ENCODE measurements around the gene SH3GL3.
A peak's percentile ranks its signal among the peaks of the same experiment; 100 is the strongest.

The SH3GL3 gene

DNA sequence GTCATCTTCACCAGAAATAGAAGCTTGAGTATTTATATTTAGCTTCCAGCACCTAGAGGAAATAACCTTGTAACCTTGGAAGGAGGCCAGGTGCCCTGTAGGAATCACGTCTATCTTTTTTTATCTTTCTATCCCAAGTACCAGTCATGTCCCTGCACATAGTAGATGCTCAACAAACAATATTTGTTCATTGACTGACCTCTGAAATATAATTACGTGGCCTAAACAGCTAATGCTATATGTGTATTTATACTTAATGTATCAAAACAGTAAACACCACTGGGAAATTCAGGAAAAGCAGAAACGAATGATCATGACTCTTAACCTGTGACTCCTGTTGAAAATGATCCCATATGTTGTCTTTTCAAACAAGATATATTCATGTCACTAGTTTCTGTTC, 108.9 kb downstream of the SH3GL3 start:
- Histone ChIP-seq H3K9ac (ENCODE audit: low read length) (no peak overlapping the region), H3K9me3 (ENCODE audit: insufficient read depth, low read depth, low read length) (no peaks in the 10 kb centered on the region), H3K4me2 (ENCODE audit: low read length) (no peak overlapping the region), H2BK120ac (ENCODE audit: insufficient read depth, low read length, poor library complexity) (no peak overlapping the region), H3K27me3 (ENCODE audit: insufficient read depth, low read length) (no peaks in the 10 kb centered on the region), H3K27ac (ENCODE audit: low read depth, low read length) (no peak overlapping the region), H2AK5ac (ENCODE audit: low read length) (no peak overlapping the region), H3K4me1 (ENCODE audit: control insufficient read depth in 1 of 2, insufficient read depth in 2 of 2, low read length in 2 of 2) (no peaks in the 10 kb centered on the region), H3K79me2 (ENCODE audit: control insufficient read depth, insufficient read depth, low read length, poor library complexity) (peaks cover 1% of the 10 kb centered on the region), H3K23ac (ENCODE audit: low read length) (no peak overlapping the region), H3K36me3 (ENCODE audit: control insufficient read depth in 1 of 2, insufficient read depth in 2 of 2, low read length in 2 of 2) (no peaks in the 10 kb centered on the region), H2BK5ac (ENCODE audit: low read depth, low read length, poor library complexity) (no peak overlapping the region), H2AFZ (ENCODE audit: insufficient read depth, low read length, poor library complexity) (no peak overlapping the region), H3K14ac (ENCODE audit: low read length) (no peak overlapping the region), H3K79me1 (ENCODE audit: low read length) (no peaks in the 10 kb centered on the region), H4K12ac (ENCODE audit: low read depth, low read length) (no peak overlapping the region), H4K91ac (ENCODE audit: low read depth, low read length) (no peak overlapping the region), H4K8ac (ENCODE audit: low read depth, low read length) (no peak overlapping the region), H2BK12ac (ENCODE audit: low read length) (no peak overlapping the region), H3K4ac (ENCODE audit: low read depth, low read length) (no peak overlapping the region), H3K4me3 (ENCODE audit: low read depth, low read length) (no peak overlapping the region), H3K18ac (ENCODE audit: low read length) (no peak overlapping the region)
- WGBS (ENCODE audit: extremely low coverage, insufficient coverage, insufficient read length) = no CpG with 5 or more reads among the region's 3 CpGs
- no peak for DNase-seq

GRCh38 chr15:83556754-83557153, 109.6 kb downstream of the SH3GL3 start:
- Histone ChIP-seq H4K91ac (ENCODE audit: low read depth, low read length) (no peak overlapping the region), H3K4me2 (ENCODE audit: low read length) (no peak overlapping the region), H2AFZ (ENCODE audit: insufficient read depth, low read length, poor library complexity) (no peak overlapping the region), H3K79me1 (ENCODE audit: low read length) (no peaks in the 10 kb centered on the region), H3K79me2 (ENCODE audit: control insufficient read depth, insufficient read depth, low read length, poor library complexity) (peaks cover 1% of the 10 kb centered on the region), H2BK120ac (ENCODE audit: insufficient read depth, low read length, poor library complexity) (no peak overlapping the region), H3K27ac (ENCODE audit: low read depth, low read length) (no peak overlapping the region), H3K9ac (ENCODE audit: low read length) (no peak overlapping the region), H3K36me3 (ENCODE audit: control insufficient read depth in 1 of 2, insufficient read depth in 2 of 2, low read length in 2 of 2) (no peaks in the 10 kb centered on the region), H2AK5ac (ENCODE audit: low read length) (no peak overlapping the region), H3K18ac (ENCODE audit: low read length) (no peak overlapping the region), H4K8ac (ENCODE audit: low read depth, low read length) (no peak overlapping the region), H3K4ac (ENCODE audit: low read depth, low read length) (no peak overlapping the region), H3K14ac (ENCODE audit: low read length) (no peak overlapping the region), H3K23ac (ENCODE audit: low read length) (no peak overlapping the region), H2BK5ac (ENCODE audit: low read depth, low read length, poor library complexity) (no peak overlapping the region), H4K12ac (ENCODE audit: low read depth, low read length) (no peak overlapping the region), H3K27me3 (ENCODE audit: insufficient read depth, low read length) (no peaks in the 10 kb centered on the region), H2BK12ac (ENCODE audit: low read length) (no peak overlapping the region), H3K4me1 (ENCODE audit: control insufficient read depth in 1 of 2, insufficient read depth in 2 of 2, low read length in 2 of 2) (no peaks in the 10 kb centered on the region), H3K4me3 (ENCODE audit: low read depth, low read length) (no peak overlapping the region), H3K9me3 (ENCODE audit: insufficient read depth, low read depth, low read length) (no peaks in the 10 kb centered on the region)
- WGBS (ENCODE audit: extremely low coverage, insufficient coverage, insufficient read length) = no CpG with 5 or more reads among the region's 7 CpGs
- DNase-seq = no peak

- Histone ChIP-seq H3K4me1 (ENCODE audit: control insufficient read depth in 1 of 2, insufficient read depth in 2 of 2, low read length in 2 of 2) (no peaks in the 10 kb centered on the region), H3K14ac (ENCODE audit: low read length) (no peak overlapping the region), H3K4me3 (ENCODE audit: low read depth, low read length) (no peak overlapping the region), H2AK5ac (ENCODE audit: low read length) (no peak overlapping the region), H4K91ac (ENCODE audit: low read depth, low read length) (no peak overlapping the region), H2AFZ (ENCODE audit: insufficient read depth, low read length, poor library complexity) (no peak overlapping the region), H3K4me2 (ENCODE audit: low read length) (no peak overlapping the region), H3K27ac (ENCODE audit: low read depth, low read length) (no peak overlapping the region), H2BK12ac (ENCODE audit: low read length) (no peak overlapping the region), H4K8ac (ENCODE audit: low read depth, low read length) (no peak overlapping the region), H3K23ac (ENCODE audit: low read length) (no peak overlapping the region), H3K9ac (ENCODE audit: low read length) (no peak overlapping the region), H3K18ac (ENCODE audit: low read length) (no peak overlapping the region), H3K79me2 (ENCODE audit: control insufficient read depth, insufficient read depth, low read length, poor library complexity) (peaks cover 1% of the 10 kb centered on the region), H3K9me3 (ENCODE audit: insufficient read depth, low read depth, low read length) (no peaks in the 10 kb centered on the region), H3K27me3 (ENCODE audit: insufficient read depth, low read length) (no peaks in the 10 kb centered on the region), H3K36me3 (ENCODE audit: control insufficient read depth in 1 of 2, insufficient read depth in 2 of 2, low read length in 2 of 2) (no peaks in the 10 kb centered on the region), H2BK5ac (ENCODE audit: low read depth, low read length, poor library complexity) (no peak overlapping the region), H3K79me1 (ENCODE audit: low read length) (no peaks in the 10 kb centered on the region), H4K12ac (ENCODE audit: low read depth, low read length) (no peak overlapping the region), H3K4ac (ENCODE audit: low read depth, low read length) (no peak overlapping the region), H2BK120ac (ENCODE audit: insufficient read depth, low read length, poor library complexity) (no peak overlapping the region)
- no CpG with 5 or more reads among the region's 5 CpGs for WGBS (ENCODE audit: extremely low coverage, insufficient coverage, insufficient read length)
- no peak for DNase-seq
Measured at GRCh38 chr15:83558146-83558545, 111.0 kb downstream of the SH3GL3 start.

DNA sequence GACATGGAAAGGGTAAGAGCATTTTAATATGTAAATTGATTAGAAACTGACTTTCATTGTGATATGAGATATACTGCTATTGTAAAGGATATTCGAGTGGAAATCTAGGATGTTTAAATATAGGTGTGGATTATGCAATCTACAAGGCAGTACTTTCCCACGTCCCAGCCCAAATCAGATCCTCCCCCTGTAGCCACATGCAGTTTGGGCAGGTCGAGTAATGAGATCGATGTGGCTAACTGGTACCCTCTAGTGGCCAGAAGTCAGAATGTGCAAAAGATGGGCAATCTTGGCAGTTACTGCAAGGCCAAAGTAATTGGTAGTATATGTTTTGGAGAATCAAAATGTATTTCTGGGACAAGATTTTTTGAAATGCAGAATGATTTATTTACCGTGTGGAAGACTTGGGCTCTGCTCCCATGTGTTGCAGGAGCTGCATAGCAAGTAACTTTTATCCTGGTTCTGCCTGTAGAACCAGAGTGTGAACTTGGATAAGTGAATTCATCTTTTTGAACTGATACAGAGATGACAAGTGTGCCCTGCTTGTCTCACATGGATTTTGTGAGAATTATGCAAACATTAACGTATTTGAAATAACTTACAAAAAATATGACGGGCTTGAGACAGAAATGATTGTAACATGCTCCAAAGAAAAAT, 112.3 kb downstream of the SH3GL3 start:
- H3K4me1 ChIP-seq (ENCODE audit: control insufficient read depth in 1 of 2, insufficient read depth in 2 of 2, low read length in 2 of 2) = no peaks in the 10 kb centered on the region
- no peak overlapping the region for H2AK5ac ChIP-seq (ENCODE audit: low read length)
- H3K4me2 ChIP-seq (ENCODE audit: low read length) = no peak overlapping the region
- no peaks in the 10 kb centered on the region for H3K9me3 ChIP-seq (ENCODE audit: insufficient read depth, low read depth, low read length)
- no peak overlapping the region for H3K4ac ChIP-seq (ENCODE audit: low read depth, low read length)
- no peak overlapping the region for H4K12ac ChIP-seq (ENCODE audit: low read depth, low read length)
- H3K79me2 ChIP-seq (ENCODE audit: control insufficient read depth, insufficient read depth, low read length, poor library complexity) = peaks cover 1% of the 10 kb centered on the region
- no peak overlapping the region for H3K9ac ChIP-seq (ENCODE audit: low read length)
- H2AFZ ChIP-seq (ENCODE audit: insufficient read depth, low read length, poor library complexity) = no peak overlapping the region
- H3K36me3 ChIP-seq (ENCODE audit: control insufficient read depth in 1 of 2, insufficient read depth in 2 of 2, low read length in 2 of 2) = no peaks in the 10 kb centered on the region
- no peaks in the 10 kb centered on the region for H3K27me3 ChIP-seq (ENCODE audit: insufficient read depth, low read length)
- H2BK5ac ChIP-seq (ENCODE audit: low read depth, low read length, poor library complexity) = no peak overlapping the region
- peak; percentile 54 to 86 for DNase-seq
- H4K8ac ChIP-seq (ENCODE audit: low read depth, low read length) = no peak overlapping the region
- H3K18ac ChIP-seq (ENCODE audit: low read length) = no peak overlapping the region
- no peak overlapping the region for H3K4me3 ChIP-seq (ENCODE audit: low read depth, low read length)
- H2BK120ac ChIP-seq (ENCODE audit: insufficient read depth, low read length, poor library complexity) = no peak overlapping the region
- no peak overlapping the region for H4K91ac ChIP-seq (ENCODE audit: low read depth, low read length)
- no CpG with 5 or more reads among the region's 7 CpGs for WGBS (ENCODE audit: extremely low coverage, insufficient coverage, insufficient read length)
- no peaks in the 10 kb centered on the region for H3K79me1 ChIP-seq (ENCODE audit: low read length)
- no peak overlapping the region for H3K27ac ChIP-seq (ENCODE audit: low read depth, low read length)
- H2BK12ac ChIP-seq (ENCODE audit: low read length) = no peak overlapping the region
- H3K14ac ChIP-seq (ENCODE audit: low read length) = no peak overlapping the region
- no peak overlapping the region for H3K23ac ChIP-seq (ENCODE audit: low read length)

Measured in trophoblast cell (in vitro differentiated cells and primary cell).